Measurements from ENCODE around the gene OR1D5. TPM values are rescaled to one million over a fixed set of nuclear protein-coding genes. Genes with fewer than 3 reads are reported as not detected.
"Not testable (repeated sequence)": the region's sequence is repeated elsewhere in the genome, so short reads cannot be mapped to it uniquely, and the experiment has no call there.

OR1D5 gene
- total RNA-seq, 2 donors from 2014 or later = not detected

DNA sequence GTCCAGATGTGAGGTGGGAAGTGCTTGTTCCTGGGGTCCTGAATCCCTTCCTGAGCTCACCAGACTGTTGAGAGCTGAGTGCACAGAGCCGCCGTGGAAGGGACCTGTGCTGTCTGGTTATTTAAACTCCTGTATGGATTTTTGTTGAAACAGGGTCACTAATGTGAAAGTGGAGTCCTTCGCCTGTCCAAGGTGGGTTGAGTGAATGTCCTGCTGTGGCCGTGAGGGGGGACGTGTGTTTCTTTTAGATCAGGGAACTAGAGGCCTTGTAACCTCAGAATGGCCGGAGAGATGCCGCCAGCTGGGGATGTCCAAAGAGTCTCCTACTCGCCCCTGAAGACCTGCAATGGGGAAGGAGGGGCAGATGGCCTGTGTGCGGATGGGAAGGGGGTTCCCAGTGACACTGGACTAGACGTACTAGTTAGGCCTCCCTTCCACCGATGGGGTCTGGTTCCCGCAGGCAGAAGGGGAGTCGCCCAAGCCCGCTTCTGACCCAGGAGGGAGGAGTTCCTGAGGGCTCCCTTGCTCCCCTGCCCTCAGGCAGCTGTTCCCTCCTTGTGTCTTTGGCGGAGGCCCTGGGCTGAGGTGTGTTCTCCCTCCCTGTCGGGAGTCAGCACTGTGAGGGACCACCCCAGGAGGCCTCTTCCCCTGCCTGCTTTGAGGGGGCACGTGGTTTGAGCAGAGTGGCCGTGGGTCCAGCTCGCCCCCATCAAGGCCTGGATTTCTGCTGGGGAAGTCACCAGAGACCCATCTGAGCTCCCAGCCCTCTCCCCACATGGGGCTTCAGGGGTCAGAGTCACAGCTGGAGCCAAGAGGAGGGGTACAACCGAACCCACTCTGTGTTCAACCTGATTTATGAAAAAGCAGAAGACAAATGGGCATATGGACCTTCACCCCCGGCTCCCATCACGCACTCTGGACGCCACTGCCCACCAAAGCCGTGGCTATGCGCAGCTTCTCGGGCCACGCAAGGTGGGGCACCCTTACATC lies 30.9 kb downstream of the OR1D5 start:
- Histone ChIP-seq H3K4me1 (replicated peaks) (no peaks in the 10 kb centered on the region), H3K27me3 (replicated peaks; ENCODE audit: insufficient read depth) (no peaks in the 10 kb centered on the region), H3K36me3 (peaks cover 0 to 3% of the 10 kb centered on the region in 2 donors), H3K9me3 (no peaks in the 10 kb centered on the region), H3K4me3 (no peak overlapping the region), H3K27ac (no peak overlapping the region)
- intact Hi-C loops (cut with DNase I) = no loop called here
- no peak for TF ChIP-seq POLR2AphosphoS5 (IDR thresholded peaks at IDR 0.05)
- TF ChIP-seq, protein P1, sequence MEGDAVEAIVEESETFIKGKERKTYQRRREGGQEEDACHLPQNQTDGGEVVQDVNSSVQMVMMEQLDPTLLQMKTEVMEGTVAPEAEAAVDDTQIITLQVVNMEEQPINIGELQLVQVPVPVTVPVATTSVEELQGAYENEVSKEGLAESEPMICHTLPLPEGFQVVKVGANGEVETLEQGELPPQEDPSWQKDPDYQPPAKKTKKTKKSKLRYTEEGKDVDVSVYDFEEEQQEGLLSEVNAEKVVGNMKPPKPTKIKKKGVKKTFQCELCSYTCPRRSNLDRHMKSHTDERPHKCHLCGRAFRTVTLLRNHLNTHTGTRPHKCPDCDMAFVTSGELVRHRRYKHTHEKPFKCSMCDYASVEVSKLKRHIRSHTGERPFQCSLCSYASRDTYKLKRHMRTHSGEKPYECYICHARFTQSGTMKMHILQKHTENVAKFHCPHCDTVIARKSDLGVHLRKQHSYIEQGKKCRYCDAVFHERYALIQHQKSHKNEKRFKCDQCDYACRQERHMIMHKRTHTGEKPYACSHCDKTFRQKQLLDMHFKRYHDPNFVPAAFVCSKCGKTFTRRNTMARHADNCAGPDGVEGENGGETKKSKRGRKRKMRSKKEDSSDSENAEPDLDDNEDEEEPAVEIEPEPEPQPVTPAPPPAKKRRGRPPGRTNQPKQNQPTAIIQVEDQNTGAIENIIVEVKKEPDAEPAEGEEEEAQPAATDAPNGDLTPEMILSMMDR (IDR thresholded peaks at IDR 0.05) = no peak
- TF ChIP-seq POLR2A (IDR thresholded peaks at IDR 0.05) = no peak
- DNase-seq (ENCODE audit: low spot score) = no peak
- WGBS = 85% methylated on average over 27 of the region's 27 CpGs

DNA sequence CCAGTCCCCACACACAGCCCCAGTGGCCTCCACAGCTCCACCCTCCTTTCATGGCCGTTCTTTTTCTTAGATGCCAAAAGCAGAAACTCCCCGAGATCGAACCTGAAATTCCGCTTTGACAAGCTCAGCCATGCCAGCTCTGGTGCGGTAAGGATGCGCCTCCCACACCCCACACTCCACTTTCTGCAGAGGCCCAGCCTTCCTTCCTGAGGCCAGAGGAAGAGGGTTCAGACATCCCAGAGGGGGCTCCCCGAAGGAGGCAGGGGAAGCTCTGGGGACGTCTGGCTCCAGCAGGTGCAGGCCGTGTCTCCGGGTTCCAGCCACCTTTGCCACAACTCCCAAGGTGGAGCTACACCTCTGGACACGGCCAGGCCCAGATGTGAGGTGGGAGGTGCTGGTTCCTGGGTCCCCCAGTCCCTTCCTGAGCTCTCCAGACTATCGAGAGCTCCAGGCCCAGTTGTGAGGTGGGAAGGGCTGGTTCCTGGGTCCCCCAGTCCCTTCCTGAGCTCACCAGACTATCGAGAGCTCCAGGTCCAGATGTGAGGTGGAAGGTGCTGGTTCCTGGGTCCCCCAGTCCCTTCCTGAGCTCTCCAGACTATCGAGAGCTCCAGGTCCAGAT lies 32.4 kb downstream of the OR1D5 start:
- 77% methylated on average over 14 of the region's 14 CpGs for WGBS
- DNase-seq (ENCODE audit: low spot score); intact Hi-C loops (cut with DNase I); H3K4me3 ChIP-seq; H3K4me1 ChIP-seq (replicated peaks); H3K9me3 ChIP-seq; H3K27me3 ChIP-seq (replicated peaks; ENCODE audit: insufficient read depth); H3K36me3 ChIP-seq; H3K27ac ChIP-seq: not testable (repeated sequence)

DNA sequence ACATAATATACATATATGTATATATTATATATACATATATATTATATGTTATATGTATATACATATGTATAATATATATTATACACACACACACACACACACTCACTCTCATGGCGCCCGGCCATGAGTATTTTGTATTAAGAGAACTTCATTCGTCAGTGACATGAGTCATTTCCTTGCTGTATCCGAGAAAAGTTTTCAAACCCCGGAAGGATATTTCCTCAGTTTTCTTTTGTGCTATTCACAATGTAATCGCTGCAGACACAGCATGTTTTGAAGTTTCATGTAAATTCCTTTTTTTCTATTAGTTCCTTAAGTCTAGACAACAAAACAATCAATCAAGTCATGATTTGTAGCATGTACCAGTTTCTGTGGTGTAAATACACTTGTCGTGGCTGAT lies 33.3 kb downstream of the OR1D5 start:
- DNase-seq (ENCODE audit: low spot score) = no peak
- Histone ChIP-seq H3K27me3 (replicated peaks; ENCODE audit: insufficient read depth) (no peaks in the 10 kb centered on the region), H3K9me3 (no peaks in the 10 kb centered on the region), H3K36me3 (peaks cover 0 to 3% of the 10 kb centered on the region in 2 donors), H3K4me1 (replicated peaks) (no peaks in the 10 kb centered on the region), H3K27ac (no peak overlapping the region), H3K4me3 (no peak overlapping the region)
- TF ChIP-seq POLR2AphosphoS5 (IDR thresholded peaks at IDR 0.05) = no peak
- TF ChIP-seq, protein P1 (IDR thresholded peaks at IDR 0.05) = no peak
- no peak for TF ChIP-seq POLR2A (IDR thresholded peaks at IDR 0.05)
- intact Hi-C loops (cut with DNase I) = no loop called here
- 77% methylated on average over 7 of the region's 7 CpGs for WGBS

DNA sequence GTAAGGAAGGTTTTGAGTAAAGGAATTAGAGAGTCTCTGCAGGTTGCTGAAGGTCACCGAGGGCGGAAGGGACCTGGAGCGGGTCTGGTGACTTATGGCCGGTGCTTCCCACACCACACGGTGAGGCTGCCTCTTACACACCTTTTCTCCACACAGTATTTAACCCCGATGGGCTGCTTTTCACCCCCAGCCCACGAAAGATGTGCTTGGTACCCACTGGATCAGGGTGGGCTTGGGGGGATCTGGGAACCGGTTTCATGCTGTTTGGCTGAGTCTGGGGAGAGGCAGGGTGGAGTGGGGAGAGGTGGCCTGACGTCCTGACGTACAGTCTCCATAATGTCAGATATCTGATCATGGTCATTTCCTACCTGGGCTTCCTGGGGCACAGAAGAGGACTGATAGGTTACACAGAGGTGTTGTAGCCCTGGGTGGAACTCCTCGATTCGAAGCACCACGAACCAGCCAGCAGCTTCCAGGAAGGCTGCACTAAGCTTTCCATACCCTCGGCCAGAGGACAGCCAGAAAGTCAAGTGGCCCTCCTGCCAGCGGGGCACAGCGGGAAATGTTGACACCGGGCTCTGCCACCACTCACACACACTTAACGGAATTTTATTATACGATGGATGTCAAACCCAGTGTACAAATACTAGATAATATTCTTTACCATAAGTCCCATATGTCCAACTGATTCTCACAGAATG lies 34.0 kb downstream of the OR1D5 start:
- Histone ChIP-seq H3K4me3 (no peak overlapping the region), H3K36me3 (peaks cover 0 to 3% of the 10 kb centered on the region in 2 donors), H3K9me3 (no peaks in the 10 kb centered on the region), H3K4me1 (replicated peaks) (no peaks in the 10 kb centered on the region), H3K27ac (no peak overlapping the region), H3K27me3 (replicated peaks; ENCODE audit: insufficient read depth) (no peaks in the 10 kb centered on the region)
- TF ChIP-seq, protein P1 (IDR thresholded peaks at IDR 0.05) = no peak
- TF ChIP-seq POLR2A (IDR thresholded peaks at IDR 0.05) (no peak), POLR2AphosphoS5 (IDR thresholded peaks at IDR 0.05) (no peak)
- intact Hi-C loops (cut with DNase I) = no loop called here
- 84% methylated on average over 19 of the region's 19 CpGs for WGBS
- DNase-seq (ENCODE audit: low spot score) = no peak

Data from prostate gland (tissue), 2 donors.